Stimulated activated CD8-positive, alpha-beta memory T cell treated with anti-CD3 and anti-CD28 coated beads, Interleukin-4, amount 100 ng/mL, for 24 hours (primary cell): ENCODE results near the gene COBL.

ENCODE experiments used
- DNase-seq: peaks from one replicate; pipeline ENCODE4 v3.0.0-alpha.2; 2020; ENCODE audit warnings: low read depth

Gene COBL

DNA sequence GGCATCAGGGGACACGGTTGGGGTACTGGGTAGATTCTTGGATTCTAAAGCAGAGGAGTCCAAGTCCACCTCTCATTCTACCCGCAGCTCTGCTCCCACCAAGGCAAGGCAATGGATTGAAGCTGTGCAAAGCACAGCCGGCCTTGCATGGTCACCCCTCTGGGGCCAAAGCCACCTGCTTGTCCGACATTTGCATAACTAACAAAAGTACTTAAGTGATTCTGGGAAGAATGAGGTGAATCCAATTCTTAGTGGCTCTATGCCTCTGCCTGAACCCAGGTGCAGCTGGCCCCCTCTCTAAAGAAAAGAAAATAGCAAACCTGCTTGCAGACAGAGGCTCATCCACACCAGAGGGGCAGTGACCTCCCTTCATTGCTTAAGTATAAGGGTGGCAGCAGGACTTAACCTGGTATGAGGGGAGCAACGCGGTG, 10.7 kb upstream of the COBL start:
- no peak for DNase-seq

DNA sequence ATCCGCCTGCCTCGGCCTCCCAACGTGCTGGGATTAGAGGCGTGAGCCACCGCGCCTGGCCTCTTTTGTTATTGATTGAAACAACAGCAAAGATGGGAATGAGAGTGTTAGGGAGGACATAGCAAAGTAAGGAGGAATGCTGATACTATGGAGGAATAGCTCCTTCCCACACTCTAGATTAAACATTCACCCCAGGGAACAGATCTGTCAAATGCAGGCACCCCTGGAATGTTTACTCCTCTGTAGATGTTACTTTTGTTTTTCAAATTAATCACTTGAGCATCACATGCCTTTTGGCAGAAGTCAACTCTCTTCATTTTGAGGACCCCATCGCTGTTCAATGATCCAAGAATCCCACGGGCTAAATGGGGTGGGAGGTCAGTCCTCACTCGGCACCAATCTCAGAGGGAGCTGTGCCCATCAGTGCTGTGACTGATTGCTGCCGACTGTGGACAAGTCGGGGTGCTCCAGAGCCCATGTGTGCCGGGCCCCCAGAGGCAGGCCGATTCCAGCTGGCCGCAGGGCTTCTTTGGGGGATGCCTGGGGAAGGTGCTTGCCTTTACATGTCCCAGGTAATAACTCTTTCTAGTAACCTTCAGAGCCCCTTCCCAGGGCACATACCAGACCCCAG, 10.2 kb upstream of the COBL start:
- DNase-seq: no peak

GRCh38 chr7:51325908-51326307, 9.3 kb upstream of the COBL start:
- DNase-seq: no peak

DNA sequence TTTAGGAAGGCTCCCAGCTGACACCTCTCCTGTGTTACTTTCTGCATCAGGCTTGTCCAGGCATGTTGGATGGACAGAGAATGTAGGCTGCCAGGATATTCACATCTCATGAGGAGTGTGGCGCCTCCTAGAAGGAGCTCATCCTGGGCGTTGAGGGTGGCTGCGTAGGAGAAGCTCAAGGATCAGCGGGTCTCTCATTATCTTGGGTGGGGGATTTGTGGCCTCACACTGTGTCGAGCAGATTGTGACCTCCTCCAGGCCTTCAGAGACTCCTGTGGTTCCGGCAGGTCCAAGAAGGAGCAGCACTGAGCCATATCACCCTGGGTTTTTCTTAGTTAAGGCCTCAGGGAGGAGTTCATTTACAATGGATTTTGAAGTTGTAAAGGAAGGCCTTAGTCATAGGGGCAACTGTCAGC, 8.7 kb upstream of the COBL start:
- DNase-seq: no peak

- DNase-seq: no peak
Observed at GRCh38 chr7:51324206-51324898, 7.7 kb upstream of the COBL start.

DNA sequence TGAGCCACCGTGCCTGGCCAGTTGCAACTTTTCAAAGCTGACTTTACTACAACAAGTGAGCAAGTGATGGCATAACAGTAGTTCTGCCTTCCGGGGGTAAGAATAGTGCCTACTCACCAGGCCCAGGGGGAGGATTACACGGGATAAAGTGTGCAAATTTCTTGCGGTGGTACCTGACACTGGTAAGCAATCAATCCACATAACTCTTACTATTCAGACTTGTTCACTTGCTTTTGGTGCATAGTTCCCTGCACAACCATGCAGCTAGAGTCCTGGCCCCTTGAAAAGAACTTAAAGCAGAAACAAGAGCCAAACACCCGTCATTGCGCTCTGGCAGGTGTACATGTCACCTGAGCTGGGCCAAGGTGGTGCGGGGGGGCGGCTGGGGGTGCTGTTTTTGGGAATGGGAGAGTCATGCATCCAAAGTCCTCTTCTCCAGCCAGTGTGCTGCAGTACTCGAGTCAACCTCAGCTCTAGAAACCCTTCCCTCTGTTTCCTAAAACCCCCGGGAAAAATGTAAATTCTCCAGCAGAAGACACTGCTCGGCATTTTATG, 5.4 kb upstream of the COBL start:
- no peak for DNase-seq

DNA sequence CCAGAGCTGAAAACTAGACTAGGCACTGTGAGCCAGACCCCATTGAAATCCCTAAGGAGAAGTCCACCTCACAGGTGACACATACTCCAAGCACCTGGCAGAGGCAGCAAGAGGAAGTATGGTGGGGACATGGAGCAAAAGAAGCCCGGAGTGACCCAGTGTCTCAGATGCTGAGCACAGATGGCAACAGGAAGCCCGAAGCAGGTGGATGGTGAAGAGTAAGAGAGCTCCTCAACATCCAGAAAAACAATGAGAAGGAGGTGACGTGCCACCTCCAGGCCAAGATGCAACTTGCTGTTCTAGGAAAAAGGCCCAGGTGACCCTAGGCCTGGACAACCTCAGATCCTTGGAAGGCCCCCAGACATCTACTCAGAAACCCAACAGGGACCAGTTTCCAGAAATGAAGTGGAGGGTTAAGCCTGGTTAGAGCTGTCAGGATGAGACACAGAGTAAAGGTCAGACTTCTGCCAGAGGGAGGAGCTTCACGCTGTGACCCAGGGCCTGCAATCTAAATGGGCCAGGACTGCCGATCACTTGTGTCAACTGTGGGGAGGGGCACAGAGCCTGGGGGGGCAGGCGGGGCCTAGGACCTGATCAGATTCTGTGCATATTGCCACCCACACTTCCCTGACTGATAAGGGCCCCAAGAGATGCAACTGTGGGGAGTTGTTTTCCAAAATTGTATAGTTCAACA, 2.4 kb upstream of the COBL start:
- no peak for DNase-seq

DNA sequence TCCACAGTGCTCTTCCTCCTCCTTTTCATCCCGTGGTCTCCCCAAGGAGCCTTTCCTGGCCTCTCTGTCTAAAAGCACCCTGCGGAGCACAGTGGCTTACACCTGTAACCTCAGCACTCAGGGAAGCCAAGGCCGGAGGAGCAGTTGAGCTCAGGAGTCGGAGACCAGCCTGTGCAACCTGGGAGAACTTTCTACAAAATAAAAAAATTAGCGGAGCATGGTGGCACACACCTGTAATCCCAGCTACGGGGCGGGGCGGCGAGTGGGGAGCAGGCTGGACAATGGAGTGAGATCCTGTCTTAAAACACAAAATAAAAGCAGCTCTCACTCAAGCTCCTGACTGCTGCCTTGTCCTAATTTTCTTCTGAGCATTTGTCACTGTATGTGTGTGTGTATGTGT, 1.4 kb upstream of the COBL start:
- DNase-seq: no peak

DNA sequence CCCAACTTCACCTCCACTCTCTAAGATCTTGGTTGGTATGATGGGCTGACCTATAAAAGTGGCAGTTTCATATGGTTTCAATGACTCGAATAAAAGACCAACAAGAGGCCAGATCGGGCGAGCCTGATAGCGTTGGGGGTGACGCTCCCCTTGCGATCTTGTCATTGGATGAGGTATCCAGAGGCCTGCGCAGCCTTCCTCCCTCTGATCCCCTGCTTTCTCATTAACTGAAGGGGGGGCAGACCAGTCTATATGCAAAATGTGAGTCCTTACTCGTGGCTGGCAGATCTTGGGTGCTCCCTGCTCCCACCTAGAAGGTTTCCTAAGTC, 937 bp upstream of the COBL start:
- no peak for DNase-seq

DNA sequence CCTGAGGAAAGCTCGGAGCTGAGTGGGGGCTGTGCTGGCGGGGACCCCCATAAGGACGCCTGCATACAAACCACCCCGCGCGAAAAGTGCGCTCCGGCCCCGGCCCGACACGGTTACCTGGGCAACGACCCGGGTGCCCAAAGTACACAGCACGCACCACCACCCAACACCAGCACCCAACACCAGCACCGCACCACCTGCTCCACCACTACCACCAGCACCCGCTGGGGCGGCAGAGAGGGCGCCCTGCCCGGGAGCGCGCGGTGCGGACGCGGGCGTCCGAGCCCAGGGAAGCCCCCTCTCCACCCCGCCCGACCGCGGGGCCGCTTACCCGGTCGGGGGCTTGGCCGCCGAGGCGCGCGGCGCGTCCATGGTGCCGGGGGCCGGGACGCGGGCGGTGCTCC, 345 bp downstream of the COBL start:
- no peak for DNase-seq

- no peak for DNase-seq
Observed at GRCh38 chr7:51315393-51316261, 982 bp downstream of the COBL start.

DNA sequence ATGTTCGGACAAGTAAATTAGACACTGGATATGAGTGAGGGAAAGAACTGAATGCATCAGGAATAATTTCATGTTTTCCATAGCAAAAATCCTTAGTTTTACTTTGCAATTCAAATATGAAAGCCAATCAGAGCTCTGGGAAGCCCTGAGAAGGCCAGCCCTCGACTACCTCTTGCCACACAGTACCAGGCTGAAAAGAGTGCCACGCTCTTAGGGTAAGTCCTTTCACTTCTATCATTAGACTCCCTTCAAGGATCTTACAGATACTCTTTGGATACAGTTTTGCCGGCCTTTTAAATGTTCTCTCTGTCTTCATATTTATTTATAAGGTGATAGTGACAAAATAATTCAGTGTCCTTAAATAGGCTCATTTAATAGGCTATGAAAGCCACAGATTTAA, 1.9 kb downstream of the COBL start:
- DNase-seq: no peak

DNA sequence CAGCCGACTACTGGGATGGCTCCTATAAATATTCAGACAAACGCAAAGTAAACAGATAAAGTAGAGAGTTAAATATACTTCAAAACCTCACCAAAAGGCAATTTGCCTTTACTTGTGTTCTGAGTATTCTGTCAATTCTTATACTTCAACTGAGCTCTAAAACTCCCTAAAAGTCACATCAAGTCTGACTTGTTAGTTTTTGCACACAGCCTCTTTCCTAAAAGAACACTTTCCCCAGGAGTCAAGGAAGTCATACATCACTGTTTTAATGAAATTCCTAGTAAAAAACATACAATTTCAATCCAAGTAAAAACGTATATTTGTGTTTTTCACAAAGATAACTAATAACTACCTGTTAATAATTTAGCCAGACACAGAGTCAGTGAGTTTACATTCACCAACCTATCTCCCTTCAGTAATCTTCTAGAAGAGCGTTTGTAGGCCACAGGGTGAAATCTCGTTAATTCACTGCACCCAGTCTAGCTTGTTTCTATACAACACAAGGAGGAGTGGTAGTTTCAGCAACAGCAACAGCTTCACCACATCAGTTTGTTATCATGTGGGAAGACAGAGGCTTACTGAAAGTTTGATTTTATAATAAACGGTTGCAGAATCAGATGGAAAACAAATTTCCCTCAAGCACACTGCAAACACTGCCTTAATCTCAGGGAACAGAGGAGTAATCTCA, 2.7 kb downstream of the COBL start:
- no peak for DNase-seq

DNA sequence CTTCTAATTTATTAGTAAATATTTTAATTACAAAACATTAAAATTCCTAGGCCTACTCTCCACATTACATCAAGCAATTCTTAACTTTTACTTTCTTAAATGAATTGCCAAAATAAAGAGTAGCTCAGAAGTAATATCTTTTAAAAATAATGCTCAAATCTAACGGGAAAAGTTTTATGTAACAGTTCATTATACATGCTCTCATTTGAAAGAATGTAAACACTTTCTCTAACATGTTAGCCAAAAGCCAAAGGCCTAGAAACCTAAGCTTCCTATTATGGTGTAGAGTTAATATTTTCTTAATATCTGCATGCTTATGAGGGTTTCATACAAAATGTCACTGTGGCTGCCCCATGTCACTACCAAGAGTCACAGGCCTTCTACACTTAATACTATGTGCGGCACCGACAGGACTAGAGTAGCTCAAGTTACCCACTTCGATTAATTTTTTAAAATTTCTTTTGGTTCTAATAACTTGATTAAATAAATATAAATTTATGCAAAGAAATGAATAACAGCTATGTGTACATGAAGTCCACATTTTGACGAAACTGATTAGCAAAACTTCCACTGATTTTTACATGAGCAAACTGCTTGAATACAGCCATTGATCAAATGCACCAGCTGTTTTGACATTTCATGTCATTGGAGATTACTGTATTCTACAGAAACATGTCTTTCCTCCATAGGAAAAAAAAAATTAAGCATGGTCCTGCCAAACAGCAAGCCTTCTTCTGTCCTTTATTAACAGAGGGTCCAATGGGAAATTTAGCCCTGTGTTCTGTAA, 3.5 kb downstream of the COBL start:
- DNase-seq: no peak

DNA sequence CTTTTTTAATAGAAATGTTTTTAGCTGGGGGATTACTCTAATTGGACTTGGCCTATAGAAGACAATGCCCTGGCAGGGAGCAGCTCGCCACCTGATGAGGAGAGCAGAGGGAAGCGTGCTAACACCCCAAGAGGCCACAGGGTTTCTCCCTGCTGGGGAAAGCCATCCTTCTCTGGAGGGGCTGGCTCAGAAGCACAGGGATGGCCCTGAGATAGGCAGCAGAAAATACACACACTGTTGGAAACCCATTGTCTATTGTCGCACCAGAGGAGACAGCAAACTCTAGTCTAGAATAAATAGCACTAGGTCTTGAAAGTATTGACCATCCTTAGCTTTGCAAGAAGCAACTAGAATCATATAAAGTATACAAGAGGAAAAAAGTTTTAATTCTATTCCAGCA, 5.4 kb downstream of the COBL start:
- no peak for DNase-seq

GRCh38 chr7:51310131-51310583, 6.5 kb downstream of the COBL start:
- no peak for DNase-seq

DNA sequence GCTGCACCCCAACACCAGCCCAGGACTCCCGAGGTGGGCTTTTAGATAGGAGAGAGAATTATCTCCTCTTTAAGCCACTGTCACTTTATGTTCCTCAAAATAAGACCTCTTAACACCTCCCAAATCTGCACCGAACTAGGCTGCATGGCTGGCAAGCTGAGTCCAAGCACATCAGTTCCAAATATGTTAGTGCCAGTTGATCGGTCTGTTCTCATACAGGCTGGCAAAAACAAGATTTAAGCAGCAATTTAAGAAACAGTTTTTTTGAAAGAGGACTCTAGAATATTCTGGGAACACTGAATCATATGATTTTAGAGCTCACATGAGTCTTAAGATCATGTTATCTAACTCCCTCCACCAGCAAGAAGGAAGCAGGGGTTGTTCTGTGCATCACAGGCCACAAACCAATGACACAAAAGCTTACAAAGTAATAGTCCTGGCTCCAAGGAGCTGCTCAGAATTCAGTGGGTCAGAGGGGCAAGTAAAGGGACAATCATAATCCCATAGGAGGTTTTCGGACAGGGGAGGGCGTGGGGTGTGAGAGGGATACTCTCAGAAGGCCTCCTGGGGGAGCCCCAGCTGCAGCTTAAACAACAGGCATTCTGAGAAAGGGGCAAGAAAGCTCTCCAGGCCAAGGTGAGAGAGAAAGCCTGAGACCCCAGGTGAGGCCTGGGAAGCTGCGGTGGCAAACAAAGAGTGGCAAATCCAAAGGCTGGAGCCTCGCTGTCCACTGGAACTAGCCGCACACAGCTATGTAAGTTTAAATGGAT, 7.1 kb downstream of the COBL start:
- no peak for DNase-seq

GRCh38 chr7:51308696-51309095, 7.9 kb downstream of the COBL start:
- no peak for DNase-seq

DNA sequence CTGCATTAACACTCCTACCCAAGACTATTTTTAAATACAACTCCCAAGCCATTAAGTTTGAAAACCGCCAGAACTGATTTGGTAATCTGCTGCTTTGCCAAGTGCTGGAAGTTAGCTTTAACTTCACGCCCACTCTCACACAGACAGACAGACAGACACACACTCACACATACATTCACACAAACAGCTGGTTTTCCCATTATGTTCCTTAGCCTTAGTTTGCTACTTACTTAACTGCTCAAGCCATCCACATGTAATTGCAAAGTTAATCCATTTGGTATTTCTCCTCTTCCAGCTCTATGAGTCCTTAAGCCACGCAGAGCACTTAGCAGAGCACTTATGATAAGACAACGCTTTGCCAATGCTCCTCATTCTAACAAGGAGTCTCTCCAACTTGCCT, 8.3 kb downstream of the COBL start:
- DNase-seq: no peak

DNA sequence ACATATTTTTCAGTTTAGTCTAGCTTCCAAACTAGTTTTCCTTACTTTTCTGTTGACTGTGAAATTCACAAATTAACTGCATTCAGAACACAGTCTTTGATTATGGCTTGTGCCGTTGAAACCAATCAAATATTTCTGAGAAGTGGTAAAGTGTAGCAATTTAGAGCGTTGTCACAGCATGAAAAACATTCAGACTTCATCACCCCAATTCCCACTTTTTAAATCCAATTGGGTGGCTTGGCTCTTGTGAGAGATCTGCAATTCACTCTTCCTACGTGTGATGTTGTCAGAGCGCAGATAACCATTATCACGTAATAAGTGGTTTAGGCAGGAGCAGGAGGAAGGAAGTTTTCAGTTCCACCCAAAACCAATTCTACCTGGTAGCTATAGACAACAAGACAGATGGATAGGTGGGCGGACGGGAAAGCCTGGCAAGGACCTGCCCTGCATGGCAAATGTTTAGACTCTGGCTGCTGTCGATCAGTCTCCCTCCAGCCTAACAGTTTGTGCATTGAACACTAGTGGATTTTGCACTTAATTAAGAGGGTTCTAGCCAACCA, 8.9 kb downstream of the COBL start:
- DNase-seq: no peak
